GM19193 (cell line): ENCODE results near the gene ANKEF1.

Source experiments
- POLR2A ChIP-seq: IDR thresholded peaks from 4 replicates; pipeline ENCODE4 v1.6.1; 2011; ENCODE audit not compliant: insufficient read depth, insufficient read length; ENCODE audit errors: extremely low read depth

Gene ANKEF1

DNA sequence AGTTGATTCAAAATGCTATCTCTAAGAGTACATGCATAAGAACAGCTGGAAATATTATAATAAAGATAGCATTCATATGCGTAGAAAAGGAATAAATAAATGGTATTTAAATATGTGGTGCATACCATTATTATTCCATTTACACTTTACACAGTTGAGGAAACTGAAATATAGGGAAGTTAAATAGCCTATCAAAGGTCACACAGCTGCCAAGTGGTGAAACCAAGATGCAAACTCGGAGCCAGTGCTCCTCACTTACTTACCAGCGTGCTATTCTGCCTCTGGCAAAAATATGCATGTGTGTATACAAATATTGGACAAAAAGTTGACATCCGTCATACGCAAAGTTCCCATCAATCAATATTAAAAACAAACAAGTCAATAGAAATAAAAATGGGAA, 22.3 kb upstream of the ANKEF1 start:
- TF ChIP-seq POLR2A = no peak

DNA sequence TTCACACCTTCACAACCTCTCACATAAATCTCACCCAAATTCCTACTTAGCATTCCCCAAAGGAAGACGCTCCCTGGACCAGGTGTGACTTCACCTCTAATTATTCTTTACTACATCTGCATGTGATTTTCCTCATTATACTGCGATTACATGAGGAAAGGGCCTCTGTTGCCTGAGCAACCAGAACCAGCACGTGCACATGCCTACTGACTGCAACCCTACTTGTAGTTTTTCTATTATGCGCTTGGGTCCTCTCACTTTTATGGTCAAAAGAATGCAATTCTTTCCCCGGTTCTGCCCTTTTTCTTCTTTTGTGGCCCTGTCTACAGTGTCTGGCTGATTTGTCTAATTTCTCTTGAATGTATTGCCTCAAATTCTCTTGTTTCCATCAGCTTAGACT, 20.4 kb upstream of the ANKEF1 start:
- TF ChIP-seq POLR2A = no peak

GRCh38 chr20:10020937-10021336, 13.8 kb upstream of the ANKEF1 start:
- TF ChIP-seq POLR2A = no peak

DNA sequence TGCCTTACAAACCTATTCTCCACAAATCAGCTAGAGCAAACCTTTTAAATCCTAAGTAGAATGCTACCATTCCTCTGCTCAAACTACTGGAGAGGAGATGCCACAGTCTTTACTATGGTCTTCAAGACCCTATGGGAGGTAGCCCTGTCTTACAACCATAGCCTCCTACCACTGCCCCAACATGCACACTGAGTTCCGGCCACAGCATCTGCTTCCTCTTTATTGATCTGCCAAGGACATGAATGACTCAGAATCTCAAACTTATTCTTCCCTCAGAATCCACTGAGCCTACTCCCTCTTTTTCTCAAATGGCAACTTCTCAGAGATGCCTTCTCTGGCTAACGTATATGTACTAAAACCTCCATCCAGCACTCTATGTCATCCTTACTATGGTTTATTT, 12.2 kb upstream of the ANKEF1 start:
- TF ChIP-seq POLR2A = no peak

GRCh38 chr20:10023911-10024310, 10.9 kb upstream of the ANKEF1 start:
- TF ChIP-seq POLR2A = no peak

DNA sequence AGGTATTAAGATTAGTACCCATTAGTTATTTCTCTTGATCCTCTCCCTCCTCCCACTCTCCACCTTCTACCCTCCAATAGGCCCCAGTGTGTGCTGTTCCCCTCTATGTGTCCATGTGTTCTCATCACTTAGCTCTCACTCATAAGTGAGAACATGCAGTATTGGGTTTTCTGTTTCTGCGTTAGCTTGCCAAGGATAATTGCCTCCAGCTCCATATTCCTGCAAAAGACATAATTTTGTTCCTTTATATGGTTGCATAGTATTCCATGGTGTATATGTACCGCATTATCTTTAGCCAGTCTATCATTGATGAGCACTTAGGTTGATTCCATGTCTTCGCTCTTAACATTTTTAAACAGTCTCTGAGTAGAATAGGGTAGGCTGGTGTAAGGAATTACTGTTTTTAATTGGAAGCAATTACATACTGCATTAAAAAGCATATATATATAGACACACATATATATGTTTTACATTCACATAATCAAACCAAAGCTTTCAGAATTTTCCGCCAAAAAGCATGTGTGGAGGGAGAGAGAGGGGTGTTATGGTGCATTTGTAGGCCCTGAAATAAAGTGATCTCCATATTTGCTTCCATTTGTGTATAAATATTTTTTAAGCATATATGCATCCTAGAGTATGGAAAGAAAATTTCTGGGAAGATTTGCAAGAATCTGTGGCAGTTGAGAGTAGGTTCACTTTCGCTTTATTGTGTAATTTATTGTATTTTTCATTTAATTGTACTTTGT, 709 bp upstream of the ANKEF1 start:
- no peak for TF ChIP-seq POLR2A

DNA sequence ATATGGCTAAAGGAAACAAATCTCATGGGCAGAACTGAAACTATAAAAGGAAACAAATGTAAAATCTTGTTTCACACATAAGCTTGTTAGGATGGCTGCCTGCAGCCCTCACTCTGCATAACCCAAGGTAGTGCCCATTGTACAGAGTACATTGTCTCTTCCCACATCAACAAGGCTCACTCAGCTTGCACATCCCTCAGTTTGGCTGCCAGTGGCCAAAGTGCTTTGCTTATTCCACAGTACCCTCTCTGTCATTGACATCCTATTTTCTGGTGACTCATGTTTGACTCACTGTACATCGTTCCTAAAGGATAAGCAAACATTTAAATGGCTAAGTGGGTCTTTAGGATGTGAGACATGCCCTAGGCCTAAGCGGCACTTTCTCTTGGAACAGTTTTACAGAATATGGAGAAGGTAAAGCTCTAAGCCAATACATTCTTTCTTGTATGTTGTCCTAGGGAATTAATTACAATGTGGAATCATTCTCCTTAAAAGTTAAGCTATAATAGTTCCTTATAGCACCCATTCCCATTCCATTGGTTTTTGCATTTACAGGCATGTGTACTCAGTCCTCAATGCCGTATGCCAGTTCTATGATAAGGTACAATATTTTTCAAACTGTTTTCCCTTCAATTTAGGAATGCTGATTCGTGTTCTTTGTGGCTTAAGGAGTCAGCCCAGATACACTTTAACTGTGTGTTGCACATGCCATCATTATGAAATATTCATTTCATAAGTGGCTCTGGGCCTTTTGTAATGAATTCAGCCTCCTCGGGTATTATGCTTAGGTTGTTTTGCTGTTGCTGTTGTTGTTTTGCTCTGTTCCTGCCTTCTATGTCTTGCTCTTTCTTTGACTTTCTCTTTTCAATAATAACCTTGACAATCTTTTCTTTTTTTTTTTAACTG, 5.5 kb downstream of the ANKEF1 start:
- TF ChIP-seq POLR2A = no peak

DNA sequence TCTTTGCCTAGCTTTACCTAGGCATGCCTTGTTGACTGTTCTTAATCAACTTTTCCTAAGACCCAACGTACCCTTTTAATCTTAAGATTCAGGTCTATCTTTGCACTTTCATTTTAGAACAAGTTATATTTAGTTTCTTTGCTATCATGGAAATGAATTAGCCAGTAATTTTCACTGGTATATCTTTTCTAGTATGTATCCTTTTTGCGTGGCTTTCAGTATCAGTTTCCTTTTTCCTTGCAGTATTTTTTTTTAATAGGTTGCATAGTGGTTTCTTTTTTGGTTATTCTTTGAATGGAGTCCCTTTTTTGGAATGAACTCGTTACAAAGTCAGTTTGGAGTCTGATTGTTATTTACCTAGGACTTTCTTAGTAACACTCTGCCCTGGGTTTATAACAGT, 7.3 kb downstream of the ANKEF1 start:
- no peak for TF ChIP-seq POLR2A

GRCh38 chr20:10047427-10047826, 12.6 kb downstream of the ANKEF1 start:
- TF ChIP-seq POLR2A = no peak

DNA sequence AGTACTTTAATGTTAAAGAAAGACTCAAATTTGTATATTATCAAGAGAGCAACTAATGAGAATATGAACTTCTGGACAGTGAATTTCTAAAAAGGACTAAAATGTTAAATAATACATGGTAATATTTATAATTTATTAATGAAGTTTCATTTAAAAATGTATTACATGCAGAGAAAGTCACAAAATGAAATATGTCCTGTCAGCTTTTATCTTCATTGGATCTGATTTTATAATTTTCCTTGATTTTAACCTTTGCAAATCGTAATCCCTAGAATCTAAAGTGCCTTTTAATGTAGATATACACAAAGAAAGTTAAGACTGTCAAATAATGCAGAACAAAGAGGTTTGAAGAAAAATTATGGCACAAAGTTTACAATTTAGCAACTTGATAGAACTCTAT, 16.4 kb downstream of the ANKEF1 start:
- no peak for TF ChIP-seq POLR2A

GRCh38 chr20:10059006-10059405, 24.2 kb downstream of the ANKEF1 start:
- no peak for TF ChIP-seq POLR2A

GRCh38 chr20:10060226-10060625, 25.4 kb downstream of the ANKEF1 start:
- no peak for TF ChIP-seq POLR2A

- no peak for TF ChIP-seq POLR2A
Measured at GRCh38 chr20:10061641-10062040, 26.9 kb downstream of the ANKEF1 start.

- no peak for TF ChIP-seq POLR2A
Measured at GRCh38 chr20:10063482-10063881, 28.7 kb downstream of the ANKEF1 start.

DNA sequence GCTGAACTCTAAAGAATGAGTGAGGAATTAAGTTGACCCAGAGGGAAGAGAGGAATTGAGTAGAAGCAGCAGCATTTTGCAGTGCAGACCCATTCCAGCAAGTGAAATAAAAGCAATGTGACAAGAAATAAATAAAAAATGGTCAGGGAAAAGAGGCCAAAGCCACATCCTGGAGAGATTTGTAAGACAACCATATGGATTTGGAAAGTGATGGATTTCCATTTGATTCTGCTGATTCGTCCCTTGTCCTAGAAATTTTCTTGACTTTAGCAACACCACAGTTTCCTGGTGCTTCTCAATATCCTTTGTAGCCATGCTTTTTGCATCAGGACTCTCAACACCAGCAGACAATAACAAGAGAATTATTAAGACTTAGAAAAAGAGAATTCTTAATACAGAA, 29.8 kb downstream of the ANKEF1 start:
- TF ChIP-seq POLR2A = no peak
